ENCODE measurements around the gene PPP4R3B. TPM values are rescaled to one million over a fixed set of nuclear protein-coding genes. Genes with fewer than 3 reads are reported as not detected.

The PPP4R3B gene
- total RNA-seq (2022) (97.2 and 97.4 TPM in 2 replicates), Bru-seq, nascent RNA (percentile 95 among the genes with signal in this experiment), BruChase-seq, experiment 1, labeled RNA remaining after a 6-hour chase (percentile 96 among the genes with signal in this experiment), BruChase-seq, experiment 2, labeled RNA remaining after a 2-hour chase (percentile 95 among the genes with signal in this experiment)
- long read RNA-seq, full-length matches to known transcripts: 90 of 231 reads
- long read RNA-seq, partial matches to known transcripts: 49 of 231 reads
- long read RNA-seq, other reads (novel, unspliced or antisense): 92 of 231 reads

DNA sequence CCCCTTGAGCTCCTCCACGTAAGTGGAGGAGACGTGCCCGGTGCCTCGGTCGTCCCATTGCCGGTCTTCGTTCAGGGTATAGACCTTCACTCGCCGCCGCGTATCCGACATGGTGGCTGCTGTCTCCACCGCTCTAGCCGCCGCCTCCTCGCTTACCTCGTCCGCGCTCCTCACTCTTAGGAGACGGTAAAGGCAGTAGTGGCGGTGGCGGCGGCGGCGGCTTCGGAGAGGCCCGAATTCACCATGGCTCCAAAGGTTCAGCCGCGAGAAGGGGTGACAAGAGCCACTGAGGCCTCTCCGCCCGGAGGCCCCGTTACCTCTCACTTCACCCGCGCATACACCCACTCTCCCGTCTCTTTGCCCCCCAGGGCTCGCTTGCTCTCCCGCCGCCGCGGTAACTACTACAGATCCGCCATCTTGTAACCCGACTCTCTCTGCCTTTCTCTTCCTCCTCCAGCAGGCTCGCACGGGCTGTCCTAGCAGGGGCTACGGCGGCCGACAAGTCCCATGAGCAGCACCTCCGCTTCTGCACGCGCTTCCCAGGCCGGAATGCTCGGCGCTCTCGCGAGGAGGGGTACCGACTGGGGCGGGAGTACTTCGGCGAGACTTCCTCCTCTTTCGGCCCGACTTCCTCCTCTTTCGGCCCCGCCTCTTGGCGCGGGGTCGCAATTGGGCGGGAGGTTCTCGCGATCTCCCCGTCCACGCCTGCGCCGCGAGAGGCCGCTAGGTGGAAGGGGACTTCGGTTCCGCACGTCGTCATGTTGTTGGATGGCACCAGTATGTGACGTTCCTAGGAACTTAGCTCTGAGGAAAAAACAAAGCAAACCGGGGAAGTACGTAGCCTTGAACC lies at the start of gene PPP4R3B:
PPP4R3B (minus strand) TSS at position 448 of the 850 bp plus-strand sequence; CDS start at position 111, 337 bp downstream.
- TSS peak; percentile 34 for BruUV-seq (replicated peaks)
- peak; percentile 99 for DNase-seq (ENCODE audit: unreplicated experiment)
- ChIA-PET CTCF (interaction anchor here (0.9 to 1.0 kb wide), 5 partner anchors 11 to 154 kb away, joined by 3 to 5 read pairs (median 4); no protein-coding TSS in a partner anchor), POLR2A (interaction anchor here (0.6 to 3.0 kb wide), 43 partner anchors 8 to 1837 kb away, joined by 3 to 37 read pairs (median 4); partner anchors contain the start of genes CCDC88A, CFAP36, CLHC1 and PNPT1)
- TF ChIP-seq, protein P1, sequence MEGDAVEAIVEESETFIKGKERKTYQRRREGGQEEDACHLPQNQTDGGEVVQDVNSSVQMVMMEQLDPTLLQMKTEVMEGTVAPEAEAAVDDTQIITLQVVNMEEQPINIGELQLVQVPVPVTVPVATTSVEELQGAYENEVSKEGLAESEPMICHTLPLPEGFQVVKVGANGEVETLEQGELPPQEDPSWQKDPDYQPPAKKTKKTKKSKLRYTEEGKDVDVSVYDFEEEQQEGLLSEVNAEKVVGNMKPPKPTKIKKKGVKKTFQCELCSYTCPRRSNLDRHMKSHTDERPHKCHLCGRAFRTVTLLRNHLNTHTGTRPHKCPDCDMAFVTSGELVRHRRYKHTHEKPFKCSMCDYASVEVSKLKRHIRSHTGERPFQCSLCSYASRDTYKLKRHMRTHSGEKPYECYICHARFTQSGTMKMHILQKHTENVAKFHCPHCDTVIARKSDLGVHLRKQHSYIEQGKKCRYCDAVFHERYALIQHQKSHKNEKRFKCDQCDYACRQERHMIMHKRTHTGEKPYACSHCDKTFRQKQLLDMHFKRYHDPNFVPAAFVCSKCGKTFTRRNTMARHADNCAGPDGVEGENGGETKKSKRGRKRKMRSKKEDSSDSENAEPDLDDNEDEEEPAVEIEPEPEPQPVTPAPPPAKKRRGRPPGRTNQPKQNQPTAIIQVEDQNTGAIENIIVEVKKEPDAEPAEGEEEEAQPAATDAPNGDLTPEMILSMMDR (IDR thresholded peaks at IDR 0.05; ENCODE audit: unreplicated experiment): peak; percentile 8
- Mint-ChIP-seq H3K27me3 (ENCODE audit: insufficient read depth, unreplicated experiment) (no peaks in the 10 kb centered on the region), H3K4me3 (ENCODE audit: unreplicated experiment) (no peak within 1 kb of the TSS), H3K27ac (ENCODE audit: low read depth, unreplicated experiment) (no peak within 1 kb of the TSS), H3K9me3 (ENCODE audit: unreplicated experiment) (no peaks in the 10 kb centered on the region), H3K4me1 (ENCODE audit: insufficient read depth, unreplicated experiment) (peaks cover 12% of the 10 kb centered on the region), H3K36me3 (ENCODE audit: insufficient read depth, unreplicated experiment) (peaks cover 32% of the 10 kb centered on the region)
- intact Hi-C loops (cut with micrococcal nuclease): no loop called here

- Mint-ChIP-seq H3K4me1 (ENCODE audit: insufficient read depth, unreplicated experiment) (no peaks in the 10 kb centered on the region), H3K9me3 (ENCODE audit: unreplicated experiment) (no peaks in the 10 kb centered on the region), H3K27me3 (ENCODE audit: insufficient read depth, unreplicated experiment) (no peaks in the 10 kb centered on the region), H3K36me3 (ENCODE audit: insufficient read depth, unreplicated experiment) (peaks cover 72% of the 10 kb centered on the region), H3K27ac (ENCODE audit: low read depth, unreplicated experiment) (no peak overlapping the region), H3K4me3 (ENCODE audit: unreplicated experiment) (no peak overlapping the region)
- TF ChIP-seq, protein P1 (IDR thresholded peaks at IDR 0.05; ENCODE audit: unreplicated experiment): no peak
- no TSS peak for BruUV-seq (replicated peaks)
- intact Hi-C loops (cut with micrococcal nuclease): no loop called here
- POLR2A ChIA-PET: no interaction called here
- no peak for DNase-seq (ENCODE audit: unreplicated experiment)
- CTCF ChIA-PET: interaction anchor here (0.6 kb wide), 1 partner anchor 32 kb away, joined by 3 read pairs; no protein-coding TSS in a partner anchor
These were observed 35.8 kb upstream of the PPP4R3B start for GRCh38 chr2:55653255-55653654.

- intact Hi-C loops (cut with micrococcal nuclease): no loop called here
- no peak for DNase-seq (ENCODE audit: unreplicated experiment)
- Mint-ChIP-seq H3K27me3 (ENCODE audit: insufficient read depth, unreplicated experiment) (no peaks in the 10 kb centered on the region), H3K27ac (ENCODE audit: low read depth, unreplicated experiment) (no peak overlapping the region), H3K9me3 (ENCODE audit: unreplicated experiment) (no peaks in the 10 kb centered on the region), H3K4me1 (ENCODE audit: insufficient read depth, unreplicated experiment) (no peaks in the 10 kb centered on the region), H3K4me3 (ENCODE audit: unreplicated experiment) (no peak overlapping the region), H3K36me3 (ENCODE audit: insufficient read depth, unreplicated experiment) (peaks cover 70% of the 10 kb centered on the region)
- POLR2A ChIA-PET: interaction anchor here (0.7 kb wide), 1 partner anchor 13 kb away, joined by 3 read pairs; no protein-coding TSS in a partner anchor
- CTCF ChIA-PET: no interaction called here
- no TSS peak for BruUV-seq (replicated peaks)
- TF ChIP-seq, protein P1 (IDR thresholded peaks at IDR 0.05; ENCODE audit: unreplicated experiment): no peak
These were observed 31.8 kb upstream of the PPP4R3B start for GRCh38 chr2:55649211-55649610.

GRCh38 chr2:55636831-55637230 lies 19.4 kb upstream of the PPP4R3B start:
- POLR2A ChIA-PET: interaction anchor here (1.3 to 1.8 kb wide), 2 partner anchors 12 to 19 kb away, joined by 5 to 10 read pairs; partner anchors contain the start of gene PPP4R3B

More at GRCh38 chr2:55636831-55637230, 19.4 kb upstream of the PPP4R3B start:
- H3K4me1 Mint-ChIP-seq (ENCODE audit: insufficient read depth, unreplicated experiment): no peaks in the 10 kb centered on the region
- H3K27ac Mint-ChIP-seq (ENCODE audit: low read depth, unreplicated experiment): no peak overlapping the region
- CTCF ChIA-PET: interaction anchor here (1.4 kb wide), 1 partner anchor 19 kb away, joined by 5 read pairs; no protein-coding TSS in a partner anchor
- H3K4me3 Mint-ChIP-seq (ENCODE audit: unreplicated experiment): no peak overlapping the region
- H3K36me3 Mint-ChIP-seq (ENCODE audit: insufficient read depth, unreplicated experiment): peaks cover 93% of the 10 kb centered on the region
- TF ChIP-seq, protein P1 (IDR thresholded peaks at IDR 0.05; ENCODE audit: unreplicated experiment): no peak
- intact Hi-C loops (cut with micrococcal nuclease): no loop called here
- BruUV-seq (replicated peaks): no TSS peak
- no peak for DNase-seq (ENCODE audit: unreplicated experiment)
- H3K9me3 Mint-ChIP-seq (ENCODE audit: unreplicated experiment): no peaks in the 10 kb centered on the region
- H3K27me3 Mint-ChIP-seq (ENCODE audit: insufficient read depth, unreplicated experiment): no peaks in the 10 kb centered on the region

All from MCF 10A (cell line).